A673 (cell line): ENCODE measurements around the gene NHERF1. TPM values are rescaled to one million over a fixed set of nuclear protein-coding genes. Genes with fewer than 3 reads are reported as not detected.

Source experiments
- BruUV-seq: library from RNA; stranded (reverse); fragments of 400-500 nt; replicated peaks from 2 replicates; lab custom pipeline; 2021; lab: Mats Ljungman, UMichigan
- CTCF ChIA-PET: fragments of 300-600 bp; sonication (Branson Sonifier 250); formaldehyde crosslinking; loops from one replicate; lab custom pipeline; 2022; ENCODE audit warnings: antibody characterized with exemption; lab: Charles Lee
- POLR2A ChIA-PET: fragments of 300-600 bp; sonication (Branson Sonifier 250); formaldehyde crosslinking; loops from one replicate; lab custom pipeline; 2022; ENCODE audit warnings: antibody characterized with exemption; ENCODE audit not compliant: low non-redundant PET; lab: Charles Lee
- DNase-seq: peaks from one replicate; pipeline ENCODE4 v3.0.0-alpha.2; 2015; ENCODE audit warnings: low spot score
- H3K27ac ChIP-seq: fragments of 200-600 bp; sonication (generic); 2 replicates; pipeline ENCODE4 v1.5.1; 2016; ENCODE audit warnings: mixed run types, low read depth, mild to moderate bottlenecking, mixed read lengths, antibody characterized with exemption, low read length; ENCODE audit not compliant: poor library complexity, severe bottlenecking
- H3K27me3 ChIP-seq: fragments of 200-600 bp; sonication (generic); replicated peaks from 2 replicates; pipeline ENCODE4 v1.6.1; 2017; ENCODE audit warnings: mixed run types, low read depth, mild to moderate bottlenecking, mixed read lengths, antibody characterized with exemption, low read length; ENCODE audit not compliant: insufficient read depth, poor library complexity
- H3K36me3 ChIP-seq: fragments of 200-600 bp; sonication (generic); 2 replicates; pipeline ENCODE4 v1.6.1; 2016; ENCODE audit warnings: mixed run types, mild to moderate bottlenecking, mixed read lengths, antibody characterized with exemption, low read length; ENCODE audit not compliant: insufficient read depth, poor library complexity, severe bottlenecking
- H3K4me1 ChIP-seq: fragments of 200-600 bp; sonication (generic); 2 replicates; pipeline ENCODE4 v1.6.1; 2017; ENCODE audit warnings: mixed run types, mild to moderate bottlenecking, mixed read lengths, antibody characterized with exemption, low read length; ENCODE audit not compliant: insufficient read depth, poor library complexity, severe bottlenecking
- H3K4me3 ChIP-seq: fragments of 200-600 bp; sonication (generic); 2 replicates; pipeline ENCODE4 v1.5.1; 2016; ENCODE audit warnings: low read depth, mixed run types, mild to moderate bottlenecking, mixed read lengths, low read length; ENCODE audit not compliant: poor library complexity, severe bottlenecking
- H3K9me3 ChIP-seq: fragments of 200-600 bp; sonication (generic); 2 replicates; pipeline ENCODE4 v1.6.1; 2016; ENCODE audit warnings: mixed run types, low read depth, mild to moderate bottlenecking, mixed read lengths, antibody characterized with exemption, low read length; ENCODE audit not compliant: poor library complexity, severe bottlenecking
- CTCF ChIP-seq: fragments of 300-800, 200-600 bp; sonication (generic); conservative IDR thresholded peaks from 2 replicates; pipeline ENCODE4 v1.5.1; 2017; ENCODE audit warnings: low read depth, mild to moderate bottlenecking, antibody characterized with exemption, low read length, moderate library complexity, mixed read lengths
- EZH2 ChIP-seq: fragments of 200-600 bp; sonication (generic); IDR thresholded peaks from 2 replicates; pipeline ENCODE4 v1.6.1; 2017; ENCODE audit warnings: borderline replicate concordance, low read depth, mild to moderate bottlenecking, mixed read lengths, antibody characterized with exemption, low read length; ENCODE audit not compliant: poor library complexity, severe bottlenecking
- intact Hi-C: fragments of 100-400 bp; cut with micrococcal nuclease; formaldehyde crosslinking; loops from one replicate; pipeline ENCODE4 v1.10.0; 2022; ENCODE audit not compliant: unreplicated experiment
- total RNA-seq: library from RNA; stranded (reverse); gene quantifications from 2 replicates; pipeline ENCODE4 v1.2.3, GENCODE V29; 2021

Gene NHERF1
- total RNA-seq, 1 experiment from 2014 or later: 33.8 TPM

- CTCF ChIA-PET: no interaction called here
- H3K27ac ChIP-seq: no peak overlapping the region
- peaks cover 2% of the 10 kb centered on the region for H3K36me3 ChIP-seq
- DNase-seq: no peak
- H3K4me3 ChIP-seq: no peak overlapping the region
- intact Hi-C loops: no loop called here
- POLR2A ChIA-PET: no interaction called here
- no TSS peak for BruUV-seq
- H3K9me3 ChIP-seq: no peaks in the 10 kb centered on the region
- H3K4me1 ChIP-seq: peaks cover 25% of the 10 kb centered on the region
- H3K27me3 ChIP-seq: no peaks in the 10 kb centered on the region
- TF ChIP-seq EZH2 (no peak), CTCF (no peak)
Observed at GRCh38 chr17:74763565-74764387, 15.3 kb downstream of the NHERF1 start.

GRCh38 chr17:74764751-74765286 lies 16.4 kb downstream of the NHERF1 start:
- Histone ChIP-seq H3K27ac (no peak overlapping the region), H3K4me1 (peaks cover 15% of the 10 kb centered on the region), H3K27me3 (no peaks in the 10 kb centered on the region), H3K4me3 (no peak overlapping the region), H3K9me3 (no peaks in the 10 kb centered on the region), H3K36me3 (peaks cover 5% of the 10 kb centered on the region)
- intact Hi-C loops: no loop called here
- no TSS peak for BruUV-seq
- CTCF ChIA-PET: no interaction called here
- POLR2A ChIA-PET: no interaction called here
- TF ChIP-seq CTCF (no peak), EZH2 (no peak)
- DNase-seq: no peak

- ChIA-PET POLR2A (no interaction called here), CTCF (no interaction called here)
- Histone ChIP-seq H3K27ac (no peak overlapping the region), H3K9me3 (no peaks in the 10 kb centered on the region), H3K4me1 (no peaks in the 10 kb centered on the region), H3K4me3 (no peak overlapping the region), H3K27me3 (no peaks in the 10 kb centered on the region), H3K36me3 (peaks cover 19% of the 10 kb centered on the region)
- no peak for TF ChIP-seq EZH2
- no peak for TF ChIP-seq CTCF
- BruUV-seq: no TSS peak
- intact Hi-C loops: no loop called here
- no peak for DNase-seq
Observed at GRCh38 chr17:74766413-74766812, 18.0 kb downstream of the NHERF1 start.
